ENCODE data around the gene PLA2G6.

DNA sequence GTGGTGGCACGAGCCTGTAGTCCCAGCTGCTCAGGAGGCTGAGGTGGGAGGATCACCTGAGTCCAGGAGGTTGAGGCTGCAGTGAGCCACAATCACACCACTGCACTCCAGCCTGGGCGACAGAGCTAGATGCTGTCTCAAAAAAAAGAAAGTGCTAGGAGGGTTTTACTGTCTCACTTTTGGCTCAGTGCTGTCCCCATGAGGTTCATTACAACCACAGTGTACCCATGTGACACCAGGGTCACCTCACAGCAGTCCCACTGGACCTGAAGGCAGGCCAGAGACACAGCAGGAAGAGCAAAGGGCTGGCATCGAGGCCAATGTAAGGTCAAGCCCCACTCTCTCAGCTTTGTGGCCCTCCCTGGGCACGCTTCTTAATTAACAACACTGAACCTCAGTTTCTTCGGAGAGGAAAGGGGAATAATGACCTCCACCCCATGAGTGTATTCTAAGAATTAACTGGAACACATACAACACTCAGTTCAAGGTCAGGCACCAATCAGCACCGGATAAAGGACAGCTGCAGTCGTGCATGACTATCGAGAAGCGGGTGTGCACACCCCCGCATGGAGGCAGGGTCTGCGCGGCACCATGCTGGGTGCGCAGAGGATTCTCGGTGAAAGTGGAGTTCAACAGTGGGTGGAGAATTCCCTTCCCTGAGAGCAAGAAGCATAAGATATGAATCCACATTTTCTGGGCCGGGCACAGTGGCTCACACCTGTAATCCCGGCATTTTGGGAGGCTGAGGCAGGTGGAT is 40.2 kb downstream of the PLA2G6 start:
- TF ChIP-seq, protein P1, sequence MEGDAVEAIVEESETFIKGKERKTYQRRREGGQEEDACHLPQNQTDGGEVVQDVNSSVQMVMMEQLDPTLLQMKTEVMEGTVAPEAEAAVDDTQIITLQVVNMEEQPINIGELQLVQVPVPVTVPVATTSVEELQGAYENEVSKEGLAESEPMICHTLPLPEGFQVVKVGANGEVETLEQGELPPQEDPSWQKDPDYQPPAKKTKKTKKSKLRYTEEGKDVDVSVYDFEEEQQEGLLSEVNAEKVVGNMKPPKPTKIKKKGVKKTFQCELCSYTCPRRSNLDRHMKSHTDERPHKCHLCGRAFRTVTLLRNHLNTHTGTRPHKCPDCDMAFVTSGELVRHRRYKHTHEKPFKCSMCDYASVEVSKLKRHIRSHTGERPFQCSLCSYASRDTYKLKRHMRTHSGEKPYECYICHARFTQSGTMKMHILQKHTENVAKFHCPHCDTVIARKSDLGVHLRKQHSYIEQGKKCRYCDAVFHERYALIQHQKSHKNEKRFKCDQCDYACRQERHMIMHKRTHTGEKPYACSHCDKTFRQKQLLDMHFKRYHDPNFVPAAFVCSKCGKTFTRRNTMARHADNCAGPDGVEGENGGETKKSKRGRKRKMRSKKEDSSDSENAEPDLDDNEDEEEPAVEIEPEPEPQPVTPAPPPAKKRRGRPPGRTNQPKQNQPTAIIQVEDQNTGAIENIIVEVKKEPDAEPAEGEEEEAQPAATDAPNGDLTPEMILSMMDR (IDR thresholded peaks at IDR 0.05) = no peak
- no peak for TF ChIP-seq POLR2A (IDR thresholded peaks at IDR 0.05)

All from adrenal gland (tissue), 5 donors.